ENCODE data around the gene PHF2.

DNA sequence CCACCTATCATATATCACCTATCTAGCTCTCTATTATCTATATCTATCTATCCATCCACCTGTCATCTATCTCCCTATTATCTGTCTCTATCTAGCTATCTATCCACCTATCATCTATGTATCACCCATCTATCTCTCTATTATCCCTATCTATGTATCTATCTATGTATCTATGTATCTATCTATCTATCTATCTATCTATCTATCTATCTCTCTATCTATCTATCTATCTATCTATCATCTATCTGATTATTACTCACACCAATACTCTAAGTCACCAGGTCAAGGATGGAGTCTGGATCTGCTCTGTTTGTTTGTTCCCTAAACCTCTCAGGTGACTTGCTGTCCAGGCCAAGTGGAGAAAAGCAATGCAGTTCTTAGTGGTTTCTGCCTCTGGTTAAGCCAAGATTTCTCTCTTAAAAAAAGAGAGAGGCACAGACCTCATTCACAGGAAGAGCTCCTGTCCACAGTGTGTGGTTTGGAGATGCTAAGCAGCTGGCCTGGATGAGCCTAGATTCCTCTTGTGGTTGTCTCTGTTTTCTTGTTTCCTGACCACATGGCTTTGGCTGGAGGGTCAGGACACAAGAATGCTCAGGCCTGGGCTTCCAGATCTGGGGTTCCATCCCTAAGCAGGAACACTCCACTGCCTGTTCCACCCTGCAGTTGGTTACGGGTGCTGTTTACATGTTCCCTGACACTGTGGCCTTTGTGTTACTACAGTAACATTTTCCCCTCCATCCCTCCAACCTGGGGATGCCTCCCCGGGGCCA, 133.4 kb downstream of the PHF2 start:
- TF ChIP-seq, protein P1, sequence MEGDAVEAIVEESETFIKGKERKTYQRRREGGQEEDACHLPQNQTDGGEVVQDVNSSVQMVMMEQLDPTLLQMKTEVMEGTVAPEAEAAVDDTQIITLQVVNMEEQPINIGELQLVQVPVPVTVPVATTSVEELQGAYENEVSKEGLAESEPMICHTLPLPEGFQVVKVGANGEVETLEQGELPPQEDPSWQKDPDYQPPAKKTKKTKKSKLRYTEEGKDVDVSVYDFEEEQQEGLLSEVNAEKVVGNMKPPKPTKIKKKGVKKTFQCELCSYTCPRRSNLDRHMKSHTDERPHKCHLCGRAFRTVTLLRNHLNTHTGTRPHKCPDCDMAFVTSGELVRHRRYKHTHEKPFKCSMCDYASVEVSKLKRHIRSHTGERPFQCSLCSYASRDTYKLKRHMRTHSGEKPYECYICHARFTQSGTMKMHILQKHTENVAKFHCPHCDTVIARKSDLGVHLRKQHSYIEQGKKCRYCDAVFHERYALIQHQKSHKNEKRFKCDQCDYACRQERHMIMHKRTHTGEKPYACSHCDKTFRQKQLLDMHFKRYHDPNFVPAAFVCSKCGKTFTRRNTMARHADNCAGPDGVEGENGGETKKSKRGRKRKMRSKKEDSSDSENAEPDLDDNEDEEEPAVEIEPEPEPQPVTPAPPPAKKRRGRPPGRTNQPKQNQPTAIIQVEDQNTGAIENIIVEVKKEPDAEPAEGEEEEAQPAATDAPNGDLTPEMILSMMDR (IDR thresholded peaks at IDR 0.05 in 8 of 11, conservative IDR thresholded peaks at IDR 0.05 in 3 of 11): no peak
- TF ChIP-seq POLR2AphosphoS5 (IDR thresholded peaks at IDR 0.05): no peak

Measured in spleen (tissue), 7 donors.